Mesenchymal stem cell (in vitro differentiated cells and primary cell): ENCODE data around the gene MSS51.
"Not testable (repeated sequence)": the region's sequence is repeated elsewhere in the genome, so short reads cannot be mapped to it uniquely, and the experiment has no call there.

Experiments used
- DNase-seq: peaks from one replicate; pipeline ENCODE4 v3.0.0-alpha.2; 2013
- H2AFZ ChIP-seq: one replicate; pipeline ENCODE4 v1.6.1; 2013; ENCODE audit warnings: low read depth, mild to moderate bottlenecking, control low read depth, inconsistent platforms, low read length, moderate library complexity
- H2AK5ac ChIP-seq: 2 replicates; pipeline ENCODE4 v1.6.1; 2013; ENCODE audit warnings: low read length, moderate library complexity, mild to moderate bottlenecking, inconsistent platforms; ENCODE audit not compliant: severe bottlenecking
- H2BK120ac ChIP-seq: one replicate; pipeline ENCODE4 v1.6.1; 2013; ENCODE audit warnings: low read depth, mild to moderate bottlenecking, inconsistent platforms, low read length, moderate library complexity
- H2BK12ac ChIP-seq, 2 experiments: one replicate each; pipeline ENCODE4 v1.6.1; 2013; ENCODE audit warnings: inconsistent platforms in 2 of 2, low read length in 2 of 2, mild to moderate bottlenecking in 2 of 2, moderate library complexity in 2 of 2, control low read depth in 1 of 2
- H2BK15ac ChIP-seq: one replicate; pipeline ENCODE4 v1.6.1; 2013; ENCODE audit warnings: mild to moderate bottlenecking, low read depth, inconsistent platforms; ENCODE audit not compliant: poor library complexity, severe bottlenecking
- H2BK5ac ChIP-seq: 2 replicates; pipeline ENCODE4 v1.6.1; 2013; ENCODE audit warnings: low read depth, mild to moderate bottlenecking, low read length, control low read depth, inconsistent platforms; ENCODE audit not compliant: poor library complexity, severe bottlenecking
- H3K14ac ChIP-seq, 2 experiments: one replicate each; pipeline ENCODE4 v1.6.1; 2013; ENCODE audit warnings: inconsistent platforms in 2 of 2, low read length in 2 of 2, control low read depth in 1 of 2, mild to moderate bottlenecking in 1 of 2, moderate library complexity in 1 of 2
- H3K18ac ChIP-seq, 2 experiments: one replicate each; pipeline ENCODE4 v1.6.1; 2013; ENCODE audit warnings: inconsistent platforms in 2 of 2, low read length in 2 of 2, control low read depth in 1 of 2, low read depth in 1 of 2, mild to moderate bottlenecking in 1 of 2
- H3K23ac ChIP-seq, 2 experiments: one replicate each; pipeline ENCODE4 v1.6.1; 2013; ENCODE audit warnings: inconsistent platforms in 2 of 2, low read length in 2 of 2, mild to moderate bottlenecking in 2 of 2, moderate library complexity in 2 of 2, control low read depth in 1 of 2
- H3K27ac ChIP-seq: 2 replicates; pipeline ENCODE4 v1.5.1; 2013; ENCODE audit warnings: mild to moderate bottlenecking, moderate library complexity, low read length, control low read depth, inconsistent platforms; ENCODE audit not compliant: poor library complexity, severe bottlenecking
- H3K27me3 ChIP-seq, 2 experiments: 2 replicates each; pipeline versions ENCODE4 v1.6.1 to v1.7.0; 2013; ENCODE audit warnings: low read length in 2 of 2, mild to moderate bottlenecking in 2 of 2, moderate library complexity in 2 of 2, control low read depth in 1 of 2, inconsistent platforms in 1 of 2; ENCODE audit not compliant: control insufficient read depth in 1 of 2, insufficient read depth in 1 of 2
- H3K36me3 ChIP-seq, 2 experiments: 2 replicates each; pipeline versions ENCODE4 v1.6.1 to v1.7.0; 2013; ENCODE audit warnings: low read length in 2 of 2, control low read depth in 1 of 2, inconsistent platforms in 1 of 2, low read depth in 1 of 2, mild to moderate bottlenecking in 1 of 2; ENCODE audit not compliant: insufficient read depth in 2 of 2, control insufficient read depth in 1 of 2
- H3K4ac ChIP-seq, 2 experiments: one replicate each; pipeline ENCODE4 v1.6.1; 2013; ENCODE audit warnings: inconsistent platforms in 2 of 2, low read length in 2 of 2, mild to moderate bottlenecking in 2 of 2, moderate library complexity in 2 of 2, control low read depth in 1 of 2, low read depth in 1 of 2
- H3K4me1 ChIP-seq: 2 replicates; pipeline ENCODE4 v1.6.1; 2013; ENCODE audit warnings: low read depth, low read length, control low read depth; ENCODE audit not compliant: control insufficient read depth, insufficient read depth
- H3K4me2 ChIP-seq: 2 replicates; pipeline ENCODE4 v1.6.1; 2013; ENCODE audit warnings: low read length, mild to moderate bottlenecking, inconsistent platforms; ENCODE audit not compliant: poor library complexity, severe bottlenecking
- H3K4me3 ChIP-seq, 2 experiments: 2 replicates each; pipeline versions ENCODE4 v1.5.1 to v1.7.0; 2013; ENCODE audit warnings: low read length in 2 of 2, mild to moderate bottlenecking in 2 of 2, control low read depth in 1 of 2, low read depth in 1 of 2; ENCODE audit not compliant: insufficient read depth in 1 of 2
- H3K79me1 ChIP-seq: replicated peaks from 2 replicates; pipeline ENCODE4 v1.6.1; 2013; ENCODE audit warnings: mild to moderate bottlenecking, control low read depth, low read length, inconsistent platforms; ENCODE audit not compliant: poor library complexity, severe bottlenecking
- H3K9ac ChIP-seq: 2 replicates; pipeline ENCODE4 v1.7.0; 2013; ENCODE audit warnings: mild to moderate bottlenecking, low read length, moderate library complexity
- H3K9me3 ChIP-seq: 2 replicates; pipeline ENCODE4 v1.7.0; 2013; ENCODE audit warnings: mild to moderate bottlenecking, low read length; ENCODE audit not compliant: control insufficient read depth
- H4K8ac ChIP-seq: one replicate; pipeline ENCODE4 v1.6.1; 2013; ENCODE audit warnings: inconsistent platforms, mild to moderate bottlenecking, low read length, moderate library complexity
- H4K91ac ChIP-seq: one replicate; pipeline ENCODE4 v1.6.1; 2013; ENCODE audit warnings: mild to moderate bottlenecking, low read length, inconsistent platforms
- WGBS: methylation state at CpG from one replicate; pipeline ENCODE4 v1.1.7; 2013; ENCODE audit warnings: mixed read lengths; 5-methylcytosine and 5-hydroxymethylcytosine counted together

Gene MSS51

GRCh38 chr10:73399063-73399462 is 34.3 kb downstream of the MSS51 start:
- Histone ChIP-seq H3K9me3 (no peaks in the 10 kb centered on the region), H3K18ac (no peak overlapping the region), H3K27me3 (no peaks in the 10 kb centered on the region), H2BK15ac (no peak overlapping the region), H3K36me3 (peaks cover 14 to 62% of the 10 kb centered on the region in 2 experiments), H2AFZ (no peak overlapping the region), H2BK5ac (no peak overlapping the region), H3K4me2 (no peak overlapping the region), H3K4ac (no peak overlapping the region), H3K4me1 (no peaks in the 10 kb centered on the region), H2BK12ac (no peak overlapping the region), H2AK5ac (no peak overlapping the region), H3K14ac (no peak overlapping the region), H4K8ac (no peak overlapping the region), H3K79me1 (peaks cover 12% of the 10 kb centered on the region), H4K91ac (no peak overlapping the region), H3K9ac (no peak overlapping the region), H3K4me3 (no peak overlapping the region), H3K23ac (no peak overlapping the region), H2BK120ac (no peak overlapping the region), H3K27ac (no peak overlapping the region)
- 83% methylated on average over 1 of the region's 4 CpGs for WGBS
- DNase-seq: no peak

GRCh38 chr10:73398024-73398423 is 35.3 kb downstream of the MSS51 start:
- no peak overlapping the region for H3K9ac ChIP-seq
- H3K4me1 ChIP-seq: no peaks in the 10 kb centered on the region
- no peak overlapping the region for H2BK5ac ChIP-seq
- 95% methylated on average over 5 of the region's 6 CpGs for WGBS
- H3K79me1 ChIP-seq: peaks cover 10% of the 10 kb centered on the region
- no peak overlapping the region for H3K27ac ChIP-seq
- H4K8ac ChIP-seq: no peak overlapping the region
- no peak overlapping the region for H2BK12ac ChIP-seq
- H3K23ac ChIP-seq: no peak overlapping the region
- no peaks in the 10 kb centered on the region for H3K9me3 ChIP-seq
- no peak overlapping the region for H2BK15ac ChIP-seq
- H3K4ac ChIP-seq: no peak overlapping the region
- H4K91ac ChIP-seq: no peak overlapping the region
- H3K18ac ChIP-seq: no peak overlapping the region
- H2AK5ac ChIP-seq: no peak overlapping the region
- no peaks in the 10 kb centered on the region for H3K27me3 ChIP-seq
- H3K4me3 ChIP-seq: no peak overlapping the region
- H2BK120ac ChIP-seq: no peak overlapping the region
- H3K36me3 ChIP-seq: peaks cover 14 to 57% of the 10 kb centered on the region in 2 experiments
- DNase-seq: no peak
- no peak overlapping the region for H2AFZ ChIP-seq
- H3K14ac ChIP-seq: no peak overlapping the region
- H3K4me2 ChIP-seq: no peak overlapping the region

GRCh38 chr10:73394325-73394724 is 39.0 kb downstream of the MSS51 start:
- not testable (repeated sequence) for H3K4me2 ChIP-seq, H2AK5ac ChIP-seq, H3K18ac ChIP-seq, H3K23ac ChIP-seq, H3K4me3 ChIP-seq, H2BK120ac ChIP-seq, H3K4ac ChIP-seq, H3K9me3 ChIP-seq, DNase-seq, H2BK15ac ChIP-seq, H4K91ac ChIP-seq, H3K14ac ChIP-seq, H2BK5ac ChIP-seq, H2AFZ ChIP-seq, H3K9ac ChIP-seq, H3K4me1 ChIP-seq, H2BK12ac ChIP-seq, H4K8ac ChIP-seq, H3K27me3 ChIP-seq, H3K27ac ChIP-seq
- WGBS: 100% methylated on average over 3 of the region's 4 CpGs
- Histone ChIP-seq H3K36me3 (peaks cover 17 to 73% of the 10 kb centered on the region in 2 experiments), H3K79me1 (peaks cover 17% of the 10 kb centered on the region)

- WGBS: 99% methylated on average over 3 of the region's 4 CpGs
- no peak overlapping the region for H2AK5ac ChIP-seq
- H3K79me1 ChIP-seq: peaks cover 15% of the 10 kb centered on the region
- no peak overlapping the region for H3K18ac ChIP-seq
- H3K14ac ChIP-seq: no peak overlapping the region
- H2BK15ac ChIP-seq: no peak overlapping the region
- no peak overlapping the region for H3K9ac ChIP-seq
- no peak overlapping the region for H3K4me2 ChIP-seq
- H2BK12ac ChIP-seq: no peak overlapping the region
- H3K4me3 ChIP-seq: no peak overlapping the region
- no peak overlapping the region for H4K8ac ChIP-seq
- no peaks in the 10 kb centered on the region for H3K27me3 ChIP-seq
- H2AFZ ChIP-seq: no peak overlapping the region
- no peak overlapping the region for H3K27ac ChIP-seq
- H4K91ac ChIP-seq: no peak overlapping the region
- DNase-seq: no peak
- no peak overlapping the region for H3K4ac ChIP-seq
- H2BK5ac ChIP-seq: no peak overlapping the region
- H3K9me3 ChIP-seq: no peaks in the 10 kb centered on the region
- H3K36me3 ChIP-seq: peaks cover 29 to 82% of the 10 kb centered on the region in 2 experiments
- no peak overlapping the region for H3K23ac ChIP-seq
- H3K4me1 ChIP-seq: no peaks in the 10 kb centered on the region
- H2BK120ac ChIP-seq: no peak overlapping the region
Measured at GRCh38 chr10:73388228-73388627, 45.1 kb downstream of the MSS51 start.
